ENCODE measurements around the gene ITPR1.

DNA sequence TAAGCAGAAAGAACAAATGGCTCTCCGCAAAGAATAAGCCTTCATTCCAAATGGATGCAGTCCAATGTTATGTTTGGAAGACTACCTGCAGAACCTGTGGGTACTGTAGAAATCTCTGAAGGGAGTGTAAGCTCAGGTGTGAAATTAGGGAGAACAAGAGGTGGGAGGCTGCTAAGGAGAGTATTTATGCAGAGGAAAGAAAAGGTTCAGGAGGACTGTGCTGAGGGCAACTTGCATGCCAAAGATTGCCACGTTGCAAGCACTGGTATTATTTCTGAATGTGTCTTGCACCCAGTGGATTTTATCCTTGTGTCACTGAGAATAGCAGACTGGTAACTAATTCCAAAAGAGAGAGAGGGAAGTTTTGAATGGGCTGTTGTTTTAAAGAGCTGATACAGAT lies 144.1 kb downstream of the ITPR1 start:
- no peak for TF ChIP-seq POLR2AphosphoS5 (IDR thresholded peaks at IDR 0.05; ENCODE audit: low read depth, low read length)
- TF ChIP-seq, protein P1, sequence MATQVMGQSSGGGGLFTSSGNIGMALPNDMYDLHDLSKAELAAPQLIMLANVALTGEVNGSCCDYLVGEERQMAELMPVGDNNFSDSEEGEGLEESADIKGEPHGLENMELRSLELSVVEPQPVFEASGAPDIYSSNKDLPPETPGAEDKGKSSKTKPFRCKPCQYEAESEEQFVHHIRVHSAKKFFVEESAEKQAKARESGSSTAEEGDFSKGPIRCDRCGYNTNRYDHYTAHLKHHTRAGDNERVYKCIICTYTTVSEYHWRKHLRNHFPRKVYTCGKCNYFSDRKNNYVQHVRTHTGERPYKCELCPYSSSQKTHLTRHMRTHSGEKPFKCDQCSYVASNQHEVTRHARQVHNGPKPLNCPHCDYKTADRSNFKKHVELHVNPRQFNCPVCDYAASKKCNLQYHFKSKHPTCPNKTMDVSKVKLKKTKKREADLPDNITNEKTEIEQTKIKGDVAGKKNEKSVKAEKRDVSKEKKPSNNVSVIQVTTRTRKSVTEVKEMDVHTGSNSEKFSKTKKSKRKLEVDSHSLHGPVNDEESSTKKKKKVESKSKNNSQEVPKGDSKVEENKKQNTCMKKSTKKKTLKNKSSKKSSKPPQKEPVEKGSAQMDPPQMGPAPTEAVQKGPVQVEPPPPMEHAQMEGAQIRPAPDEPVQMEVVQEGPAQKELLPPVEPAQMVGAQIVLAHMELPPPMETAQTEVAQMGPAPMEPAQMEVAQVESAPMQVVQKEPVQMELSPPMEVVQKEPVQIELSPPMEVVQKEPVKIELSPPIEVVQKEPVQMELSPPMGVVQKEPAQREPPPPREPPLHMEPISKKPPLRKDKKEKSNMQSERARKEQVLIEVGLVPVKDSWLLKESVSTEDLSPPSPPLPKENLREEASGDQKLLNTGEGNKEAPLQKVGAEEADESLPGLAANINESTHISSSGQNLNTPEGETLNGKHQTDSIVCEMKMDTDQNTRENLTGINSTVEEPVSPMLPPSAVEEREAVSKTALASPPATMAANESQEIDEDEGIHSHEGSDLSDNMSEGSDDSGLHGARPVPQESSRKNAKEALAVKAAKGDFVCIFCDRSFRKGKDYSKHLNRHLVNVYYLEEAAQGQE (IDR thresholded peaks at IDR 0.05; ENCODE audit: insufficient read depth in 1 of 2, low read depth in 2 of 2, low read length in 2 of 2) = no peak

All from PFSK-1 (cell line).